NT2/D1 (cell line): ENCODE results near the gene SPACDR.

Experiments used
- SUZ12 ChIP-seq: IDR thresholded peaks from 2 replicates; pipeline ENCODE4 v1.6.1; 2011; ENCODE audit not compliant: insufficient read length, insufficient read depth; ENCODE audit errors: extremely low read depth
- YY1 ChIP-seq: IDR thresholded peaks from 2 replicates; pipeline ENCODE4 v1.6.1; 2011; ENCODE audit not compliant: insufficient read length, insufficient read depth
- ZNF274 ChIP-seq: IDR thresholded peaks from 2 replicates; pipeline ENCODE4 v1.6.1; 2011; ENCODE audit warnings: mild to moderate bottlenecking, low read depth, low read length

DNA sequence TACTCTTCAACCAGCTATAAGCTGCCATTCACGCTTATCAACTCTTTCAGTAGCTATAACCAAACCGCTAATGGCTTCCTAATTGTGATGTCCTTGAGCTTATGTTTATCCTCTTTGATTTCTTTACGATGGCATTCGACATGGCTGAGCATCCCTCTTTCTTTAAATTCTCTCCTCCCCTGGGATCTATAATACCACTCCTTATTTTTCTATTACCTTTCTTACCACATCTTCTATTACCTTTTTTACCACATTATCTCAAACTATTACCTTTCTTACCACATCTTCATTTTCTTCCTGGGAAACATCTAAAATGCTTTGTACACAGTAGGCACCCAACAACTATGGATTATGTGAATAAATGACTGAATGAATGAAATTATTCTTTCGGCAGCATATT, 48.6 kb downstream of the SPACDR start:
- TF ChIP-seq YY1 = no peak
- TF ChIP-seq ZNF274 = no peak
- no peak for TF ChIP-seq SUZ12
